Measurements from ENCODE around the gene CNPY1. TPM values are rescaled to one million over a fixed set of nuclear protein-coding genes. Genes with fewer than 3 reads are reported as not detected.

Gene CNPY1
- total RNA-seq, 1 donor from 2014 or later: not detected

GRCh38 chr7:155457544-155458110 is 88.7 kb downstream of the CNPY1 start:
- TF ChIP-seq EZH2 (IDR thresholded peaks at IDR 0.05; ENCODE audit: insufficient read depth, low read length) (no peak), CTCF (IDR thresholded peaks at IDR 0.05; ENCODE audit: insufficient read depth, low read depth, low read length) (no peak)
- peaks cover 4% of the 10 kb centered on the region for H4K20me1 ChIP-seq (ENCODE audit: insufficient read depth, low read length)
- no peak overlapping the region for H2AFZ ChIP-seq (ENCODE audit: low read depth, low read length)

GRCh38 chr7:155456738-155457543 is 89.4 kb downstream of the CNPY1 start:
- no peak overlapping the region for H3K4me3 Mint-ChIP-seq (ENCODE audit: unreplicated experiment)
- peaks cover 66% of the 10 kb centered on the region for H3K27me3 Mint-ChIP-seq (ENCODE audit: low read depth, unreplicated experiment)
- Histone ChIP-seq H3K9me3 (ENCODE audit: insufficient read depth, low read depth, low read length) (peaks cover 5% of the 10 kb centered on the region), H3K4me2 (ENCODE audit: low read length) (peak overlapping the region; percentile 82), H3K4me3 (ENCODE audit: insufficient read depth, low read depth, low read length) (peak overlapping the region; percentile 51), H3K36me3 (ENCODE audit: insufficient read depth, low read length) (no peaks in the 10 kb centered on the region), H3K27ac (ENCODE audit: low read depth, low read length) (no peak overlapping the region), H4K20me1 (ENCODE audit: insufficient read depth, low read length) (peaks cover 4% of the 10 kb centered on the region), H3K9ac (ENCODE audit: low read length) (no peak overlapping the region), H3K27me3 (ENCODE audit: insufficient read depth, low read length) (peaks cover 89% of the 10 kb centered on the region), H3K4me1 (ENCODE audit: insufficient read depth, low read length) (peaks cover 3% of the 10 kb centered on the region), H2AFZ (ENCODE audit: low read depth, low read length) (peak overlapping the region; percentile 47), H3K79me2 (ENCODE audit: insufficient read depth, low read length) (no peaks in the 10 kb centered on the region)
- peaks cover 11% of the 10 kb centered on the region for H3K9me3 Mint-ChIP-seq (ENCODE audit: unreplicated experiment)
- H3K36me3 Mint-ChIP-seq (ENCODE audit: low read depth, unreplicated experiment): peaks cover 3% of the 10 kb centered on the region
- no peak for TF ChIP-seq CTCF (IDR thresholded peaks at IDR 0.05; ENCODE audit: insufficient read depth, low read depth, low read length)
- TF ChIP-seq EZH2 (IDR thresholded peaks at IDR 0.05; ENCODE audit: insufficient read depth, low read length): peak; percentile 90
- peak; percentile 12 for DNase-seq (ENCODE audit: low read depth)
- no peak for FAIRE-seq
- no peaks in the 10 kb centered on the region for H3K4me1 Mint-ChIP-seq (ENCODE audit: low read depth, unreplicated experiment)
- peak overlapping the region; percentile 75 for H3K27ac Mint-ChIP-seq (ENCODE audit: unreplicated experiment)

More at GRCh38 chr7:155457544-155458110, 88.7 kb downstream of the CNPY1 start:
- H3K36me3 Mint-ChIP-seq (ENCODE audit: low read depth, unreplicated experiment): peaks cover 3% of the 10 kb centered on the region
- Histone ChIP-seq H3K4me2 (ENCODE audit: low read length) (peak overlapping the region; percentile 82), H3K9ac (ENCODE audit: low read length) (no peak overlapping the region), H3K27ac (ENCODE audit: low read depth, low read length) (no peak overlapping the region), H3K79me2 (ENCODE audit: insufficient read depth, low read length) (no peaks in the 10 kb centered on the region), H3K9me3 (ENCODE audit: insufficient read depth, low read depth, low read length) (peaks cover 5% of the 10 kb centered on the region), H3K4me1 (ENCODE audit: insufficient read depth, low read length) (peaks cover 3% of the 10 kb centered on the region), H3K36me3 (ENCODE audit: insufficient read depth, low read length) (no peaks in the 10 kb centered on the region), H3K4me3 (ENCODE audit: insufficient read depth, low read depth, low read length) (peak overlapping the region; percentile 51), H3K27me3 (ENCODE audit: insufficient read depth, low read length) (peaks cover 90% of the 10 kb centered on the region)
- H3K27ac Mint-ChIP-seq (ENCODE audit: unreplicated experiment): no peak overlapping the region
- no peak for FAIRE-seq
- no peaks in the 10 kb centered on the region for H3K4me1 Mint-ChIP-seq (ENCODE audit: low read depth, unreplicated experiment)
- H3K4me3 Mint-ChIP-seq (ENCODE audit: unreplicated experiment): no peak overlapping the region
- DNase-seq (ENCODE audit: low read depth): no peak
- H3K27me3 Mint-ChIP-seq (ENCODE audit: low read depth, unreplicated experiment): peaks cover 67% of the 10 kb centered on the region
- peaks cover 9% of the 10 kb centered on the region for H3K9me3 Mint-ChIP-seq (ENCODE audit: unreplicated experiment)
